Glutamatergic neuron (in vitro differentiated cells): ENCODE results near the gene CELF4. TPM values are rescaled to one million over a fixed set of nuclear protein-coding genes. Genes with fewer than 3 reads are reported as not detected.

Experiments
- DNase-seq: peaks from one replicate; pipeline ENCODE4 v3.0.0; 2022
- H3K27ac Mint-ChIP-seq: one replicate; pipeline ENCODE4 v1.8.0; 2020; ENCODE audit warnings: mild to moderate bottlenecking, mixed read lengths, inconsistent platforms; ENCODE audit not compliant: unreplicated experiment
- H3K27me3 Mint-ChIP-seq: one replicate; pipeline ENCODE4 v1.8.0; 2020; ENCODE audit warnings: mild to moderate bottlenecking, moderate library complexity, mixed read lengths, inconsistent platforms; ENCODE audit not compliant: unreplicated experiment
- H3K36me3 Mint-ChIP-seq: one replicate; pipeline ENCODE4 v1.8.0; 2020; ENCODE audit warnings: mild to moderate bottlenecking, mixed read lengths, inconsistent platforms; ENCODE audit not compliant: unreplicated experiment
- H3K4me1 Mint-ChIP-seq: one replicate; pipeline ENCODE4 v1.8.0; 2020; ENCODE audit warnings: mild to moderate bottlenecking, low read depth, mixed read lengths, inconsistent platforms; ENCODE audit not compliant: unreplicated experiment
- H3K4me3 Mint-ChIP-seq: one replicate; pipeline ENCODE4 v1.8.0; 2020; ENCODE audit warnings: mild to moderate bottlenecking, mixed read lengths, inconsistent platforms; ENCODE audit not compliant: unreplicated experiment
- H3K9me3 Mint-ChIP-seq: one replicate; pipeline ENCODE4 v1.8.0; 2020; ENCODE audit warnings: mild to moderate bottlenecking, moderate library complexity, mixed read lengths, inconsistent platforms; ENCODE audit not compliant: unreplicated experiment
- CTCF ChIP-seq: fragments of 200-600 bp; sonication (generic); IDR thresholded peaks from one replicate; pipeline ENCODE4 v1.5.0; 2021; ENCODE audit not compliant: partially characterized antibody, unreplicated experiment
- total RNA-seq: library from RNA; stranded (reverse); fragmentation: NEBNext Ultra II Directional; extraction: Animal tissue kit (Norgen Biotek cat#: 25700); gene quantifications from one replicate; pipeline ENCODE4 v1.2.1, GENCODE V29; 2021; ENCODE audit not compliant: unreplicated experiment

The CELF4 gene
- total RNA-seq, 1 donor from 2014 or later, result 38.4 TPM

GRCh38 chr18:37489011-37489410 is 76.6 kb downstream of the CELF4 start:
- no peak for TF ChIP-seq CTCF
- peaks cover 32% of the 10 kb centered on the region for H3K4me1 Mint-ChIP-seq
- H3K27me3 Mint-ChIP-seq, result peaks cover 23% of the 10 kb centered on the region
- H3K9me3 Mint-ChIP-seq, result peaks cover 16% of the 10 kb centered on the region
- no peaks in the 10 kb centered on the region for H3K36me3 Mint-ChIP-seq
- H3K4me3 Mint-ChIP-seq, result no peak overlapping the region
- H3K27ac Mint-ChIP-seq, result no peak overlapping the region
- no peak for DNase-seq

DNA sequence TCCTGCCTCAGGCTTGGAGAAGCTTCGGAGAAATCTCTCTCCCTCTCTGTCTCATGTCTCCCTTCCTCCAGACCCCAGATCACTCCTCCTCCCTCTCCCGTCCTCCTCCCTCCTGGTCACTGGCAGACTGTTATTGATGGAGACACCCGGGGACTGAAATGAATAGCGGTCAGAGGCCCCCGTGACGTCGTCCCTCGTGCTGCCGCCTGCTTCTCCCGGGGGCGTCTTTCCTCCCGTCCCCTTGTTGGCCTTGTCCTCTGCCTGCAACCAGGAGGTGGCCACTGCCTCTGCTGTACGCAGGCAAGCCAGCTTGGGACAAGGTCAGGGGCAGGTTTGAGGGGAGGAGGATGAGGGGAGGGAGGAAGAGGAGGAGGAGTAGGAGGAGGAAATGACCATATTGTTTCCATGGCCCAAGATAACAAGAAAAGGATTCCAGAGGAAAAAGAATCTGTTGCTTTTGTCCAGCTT is 78.2 kb downstream of the CELF4 start:
- H3K27ac Mint-ChIP-seq, result no peak overlapping the region
- DNase-seq, result peak; percentile 50
- H3K27me3 Mint-ChIP-seq, result peaks cover 19% of the 10 kb centered on the region
- no peaks in the 10 kb centered on the region for H3K36me3 Mint-ChIP-seq
- H3K4me1 Mint-ChIP-seq, result peaks cover 45% of the 10 kb centered on the region
- H3K9me3 Mint-ChIP-seq, result peaks cover 16% of the 10 kb centered on the region
- no peak overlapping the region for H3K4me3 Mint-ChIP-seq
- no peak for TF ChIP-seq CTCF

GRCh38 chr18:37486848-37487247 is 78.8 kb downstream of the CELF4 start:
- H3K36me3 Mint-ChIP-seq, result no peaks in the 10 kb centered on the region
- H3K27me3 Mint-ChIP-seq, result peaks cover 19% of the 10 kb centered on the region
- no peak overlapping the region for H3K27ac Mint-ChIP-seq
- peak overlapping the region; percentile 2 for H3K4me3 Mint-ChIP-seq
- no peak for TF ChIP-seq CTCF
- peaks cover 50% of the 10 kb centered on the region for H3K4me1 Mint-ChIP-seq
- no peak for DNase-seq
- peaks cover 16% of the 10 kb centered on the region for H3K9me3 Mint-ChIP-seq

- peak; percentile 78 for DNase-seq
- H3K4me3 Mint-ChIP-seq, result peak overlapping the region; percentile 76
- H3K36me3 Mint-ChIP-seq, result no peaks in the 10 kb centered on the region
- TF ChIP-seq CTCF, result peak; percentile 71
- H3K27ac Mint-ChIP-seq, result no peak overlapping the region
- peaks cover 56% of the 10 kb centered on the region for H3K4me1 Mint-ChIP-seq
- peaks cover 16% of the 10 kb centered on the region for H3K9me3 Mint-ChIP-seq
- H3K27me3 Mint-ChIP-seq, result peaks cover 16% of the 10 kb centered on the region
Measured at GRCh38 chr18:37484983-37485834, 80.4 kb downstream of the CELF4 start.
